ENCODE data around the gene LIN7C. TPM values are rescaled to one million over a fixed set of nuclear protein-coding genes. Genes with fewer than 3 reads are reported as not detected.

Gene LIN7C
- polyA plus RNA-seq, 1 donor from 2014 or later, result 131 TPM

- Histone ChIP-seq H4K20me1 (ENCODE audit: insufficient read depth) (no peaks in the 10 kb centered on the region), H3K9me2 (ENCODE audit: insufficient read depth, low read length) (no peaks in the 10 kb centered on the region), H3K4me2 (ENCODE audit: low read length) (no peak overlapping the region), H3K79me2 (replicated peaks; ENCODE audit: insufficient read depth, low read length) (no peaks in the 10 kb centered on the region), H3K36me3 (ENCODE audit: insufficient read depth, low read length) (no peaks in the 10 kb centered on the region), H2AFZ (ENCODE audit: low read depth, low read length) (no peak overlapping the region), H3K4me3 (ENCODE audit: low read length) (no peak overlapping the region), H3K27ac (ENCODE audit: low read length) (no peak overlapping the region), H3K9me3 (ENCODE audit: low read length) (no peaks in the 10 kb centered on the region), H3F3A (ENCODE audit: insufficient read depth, low read length, poor library complexity, severe bottlenecking) (no peaks in the 10 kb centered on the region), H3K9ac (ENCODE audit: low read length) (no peak overlapping the region), H3K27me3 (ENCODE audit: insufficient read depth, low read depth, low read length) (no peaks in the 10 kb centered on the region)
- no peak for TF ChIP-seq EP300 (conservative IDR thresholded peaks at IDR 0.05; ENCODE audit: poor library complexity, severe bottlenecking)
- TF ChIP-seq SMC3 (conservative IDR thresholded peaks at IDR 0.05; ENCODE audit: poor library complexity), result no peak
- no peak for TF ChIP-seq CTCF (IDR thresholded peaks at IDR 0.05; ENCODE audit: poor library complexity, severe bottlenecking)
- no peak for TF ChIP-seq RAD21 (conservative IDR thresholded peaks at IDR 0.05)
- TF ChIP-seq POLR2AphosphoS5 (IDR thresholded peaks at IDR 0.05), result no peak
- no peak for TF ChIP-seq EZH2 (IDR thresholded peaks at IDR 0.05; ENCODE audit: borderline replicate concordance, insufficient read depth, low read length, poor library complexity, severe bottlenecking)
- no peak for TF ChIP-seq TAF1 (IDR thresholded peaks at IDR 0.05; ENCODE audit: low read depth)
- TF ChIP-seq REST (IDR thresholded peaks at IDR 0.05; ENCODE audit: borderline replicate concordance), result no peak
- no peak for TF ChIP-seq MXI1 (conservative IDR thresholded peaks at IDR 0.05; ENCODE audit: poor library complexity, severe bottlenecking)
Measured at GRCh38 chr11:27545035-27545434, 38.5 kb upstream of the LIN7C start.

DNA sequence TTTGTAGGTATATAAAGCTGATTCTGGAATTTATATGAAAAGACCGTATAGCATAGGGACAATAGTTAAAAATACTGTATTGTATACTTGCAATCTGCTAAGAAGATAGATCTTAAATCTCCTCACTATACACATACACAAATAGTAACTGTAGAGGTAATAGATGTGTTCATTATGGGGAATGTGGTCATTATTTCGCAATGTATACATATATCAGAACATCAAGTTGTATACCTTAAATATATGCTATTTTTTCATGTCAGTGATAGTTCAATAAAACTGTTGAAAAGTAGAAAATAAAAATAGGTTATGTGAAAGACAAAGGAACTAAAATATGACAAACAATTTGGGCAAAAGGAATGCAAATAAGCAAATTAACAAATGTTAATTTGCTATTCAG lies 35.2 kb upstream of the LIN7C start:
- TF ChIP-seq RAD21 (conservative IDR thresholded peaks at IDR 0.05) (no peak), EP300 (conservative IDR thresholded peaks at IDR 0.05; ENCODE audit: poor library complexity, severe bottlenecking) (no peak), MXI1 (conservative IDR thresholded peaks at IDR 0.05; ENCODE audit: poor library complexity, severe bottlenecking) (no peak), REST (IDR thresholded peaks at IDR 0.05; ENCODE audit: borderline replicate concordance) (no peak), CTCF (IDR thresholded peaks at IDR 0.05; ENCODE audit: poor library complexity, severe bottlenecking) (no peak), EZH2 (IDR thresholded peaks at IDR 0.05; ENCODE audit: borderline replicate concordance, insufficient read depth, low read length, poor library complexity, severe bottlenecking) (no peak), TAF1 (IDR thresholded peaks at IDR 0.05; ENCODE audit: low read depth) (no peak), POLR2AphosphoS5 (IDR thresholded peaks at IDR 0.05) (no peak), SMC3 (conservative IDR thresholded peaks at IDR 0.05; ENCODE audit: poor library complexity) (no peak)
- H2AFZ ChIP-seq (ENCODE audit: low read depth, low read length), result no peak overlapping the region
- H3F3A ChIP-seq (ENCODE audit: insufficient read depth, low read length, poor library complexity, severe bottlenecking), result no peaks in the 10 kb centered on the region
- no peak overlapping the region for H3K27ac ChIP-seq (ENCODE audit: low read length)
- H4K20me1 ChIP-seq (ENCODE audit: insufficient read depth), result no peaks in the 10 kb centered on the region
- H3K9ac ChIP-seq (ENCODE audit: low read length), result no peak overlapping the region
- no peak overlapping the region for H3K4me2 ChIP-seq (ENCODE audit: low read length)
- H3K9me2 ChIP-seq (ENCODE audit: insufficient read depth, low read length), result no peaks in the 10 kb centered on the region
- H3K27me3 ChIP-seq (ENCODE audit: insufficient read depth, low read depth, low read length), result no peaks in the 10 kb centered on the region
- no peaks in the 10 kb centered on the region for H3K9me3 ChIP-seq (ENCODE audit: low read length)
- no peaks in the 10 kb centered on the region for H3K79me2 ChIP-seq (replicated peaks; ENCODE audit: insufficient read depth, low read length)
- H3K36me3 ChIP-seq (ENCODE audit: insufficient read depth, low read length), result no peaks in the 10 kb centered on the region
- no peak overlapping the region for H3K4me3 ChIP-seq (ENCODE audit: low read length)
